ENCODE data around the gene C1orf74.
"Not testable (repeated sequence)": the region's sequence is repeated elsewhere in the genome, so short reads cannot be mapped to it uniquely, and the experiment has no call there.

Gene C1orf74

DNA sequence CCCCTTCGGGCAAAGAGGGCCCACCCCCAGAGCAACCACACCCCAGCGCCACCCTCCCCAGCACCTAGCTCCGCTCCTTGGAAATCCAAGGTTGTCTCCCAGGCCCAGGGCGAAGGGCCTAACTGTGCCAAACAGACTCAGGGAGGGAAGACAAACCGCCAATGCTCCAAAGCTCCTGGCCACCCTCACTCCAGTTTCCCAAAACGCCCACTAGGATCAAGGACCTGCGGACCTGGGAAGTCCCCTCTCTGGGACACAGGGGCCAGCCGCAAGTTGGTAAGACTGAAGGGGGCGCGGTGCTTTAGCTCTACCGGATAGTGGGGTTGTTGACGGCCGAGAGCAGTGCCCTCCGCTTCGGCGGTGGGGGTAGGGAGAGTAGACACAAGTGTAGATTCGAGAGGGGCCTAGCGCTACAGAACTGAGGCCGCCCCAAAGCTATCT is 21.0 kb upstream of the C1orf74 start:
- no peak for DNase-seq

DNA sequence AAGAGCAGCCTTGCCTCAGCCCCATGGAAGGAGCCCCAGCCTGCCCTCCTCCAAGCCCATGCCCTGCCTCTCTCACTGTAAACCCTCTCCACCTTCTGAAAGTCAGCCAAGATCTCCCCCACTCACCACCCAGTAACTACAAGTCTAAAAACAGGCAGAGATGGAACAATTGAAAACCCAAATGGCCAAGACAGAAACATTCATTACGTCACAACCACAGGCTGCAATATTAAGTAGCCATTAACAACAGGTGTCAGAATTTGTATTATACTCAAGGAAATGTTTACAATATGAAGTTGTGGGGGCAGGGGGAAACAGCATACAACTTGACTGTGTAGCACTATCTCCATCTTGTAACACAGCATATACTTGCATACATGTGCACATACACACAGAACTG is 19.2 kb upstream of the C1orf74 start:
- DNase-seq = no peak

DNA sequence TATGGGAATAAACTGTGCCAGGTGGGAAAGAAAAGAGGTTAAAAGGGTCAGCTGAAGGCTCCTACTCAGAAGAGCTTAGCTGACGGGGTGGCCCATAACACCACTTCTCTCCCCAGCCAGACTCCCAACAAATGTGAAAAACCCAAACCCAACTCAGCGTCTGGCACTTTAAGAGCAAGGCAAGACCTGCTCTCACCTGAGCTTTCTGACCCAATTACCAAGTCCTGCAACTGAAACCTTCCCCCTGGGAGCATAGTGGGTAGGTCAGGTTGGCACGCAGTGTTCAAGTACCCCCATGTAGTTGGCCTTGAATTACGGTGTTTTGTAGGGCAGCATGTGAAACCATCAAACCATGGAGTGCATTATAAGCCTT is 18.4 kb upstream of the C1orf74 start:
- DNase-seq = no peak

DNA sequence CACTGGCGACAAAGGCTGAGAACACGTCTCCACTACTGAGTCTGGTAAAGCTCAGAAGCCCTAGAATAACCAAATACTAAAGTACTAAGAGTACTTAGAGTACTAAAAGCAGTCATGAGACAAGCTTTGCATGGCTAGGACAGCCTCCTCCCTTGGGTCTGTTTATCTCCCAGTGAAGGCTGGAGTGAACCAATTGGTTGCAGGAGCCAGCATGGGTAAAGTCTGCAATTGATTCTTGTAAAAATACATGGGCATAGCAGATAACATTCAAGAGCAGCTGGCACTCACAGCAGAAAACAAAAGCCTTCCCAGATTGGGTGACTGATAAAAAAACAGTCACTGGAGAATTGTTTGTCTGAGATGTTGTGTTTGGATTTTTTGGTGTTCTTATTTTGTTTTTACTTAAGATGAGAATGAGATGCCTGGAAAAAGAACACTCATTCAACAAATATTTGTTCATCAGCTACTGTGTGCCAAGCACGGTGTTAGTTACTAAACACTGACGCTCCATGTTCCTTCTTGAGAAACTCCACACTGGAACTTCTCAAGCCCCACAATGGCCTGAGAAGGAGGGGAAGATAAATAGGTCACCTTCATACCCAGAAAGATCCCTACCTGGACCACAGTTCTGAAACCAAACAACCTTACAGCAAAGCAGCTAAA is 17.9 kb upstream of the C1orf74 start:
- DNase-seq = peak; percentile 21

DNA sequence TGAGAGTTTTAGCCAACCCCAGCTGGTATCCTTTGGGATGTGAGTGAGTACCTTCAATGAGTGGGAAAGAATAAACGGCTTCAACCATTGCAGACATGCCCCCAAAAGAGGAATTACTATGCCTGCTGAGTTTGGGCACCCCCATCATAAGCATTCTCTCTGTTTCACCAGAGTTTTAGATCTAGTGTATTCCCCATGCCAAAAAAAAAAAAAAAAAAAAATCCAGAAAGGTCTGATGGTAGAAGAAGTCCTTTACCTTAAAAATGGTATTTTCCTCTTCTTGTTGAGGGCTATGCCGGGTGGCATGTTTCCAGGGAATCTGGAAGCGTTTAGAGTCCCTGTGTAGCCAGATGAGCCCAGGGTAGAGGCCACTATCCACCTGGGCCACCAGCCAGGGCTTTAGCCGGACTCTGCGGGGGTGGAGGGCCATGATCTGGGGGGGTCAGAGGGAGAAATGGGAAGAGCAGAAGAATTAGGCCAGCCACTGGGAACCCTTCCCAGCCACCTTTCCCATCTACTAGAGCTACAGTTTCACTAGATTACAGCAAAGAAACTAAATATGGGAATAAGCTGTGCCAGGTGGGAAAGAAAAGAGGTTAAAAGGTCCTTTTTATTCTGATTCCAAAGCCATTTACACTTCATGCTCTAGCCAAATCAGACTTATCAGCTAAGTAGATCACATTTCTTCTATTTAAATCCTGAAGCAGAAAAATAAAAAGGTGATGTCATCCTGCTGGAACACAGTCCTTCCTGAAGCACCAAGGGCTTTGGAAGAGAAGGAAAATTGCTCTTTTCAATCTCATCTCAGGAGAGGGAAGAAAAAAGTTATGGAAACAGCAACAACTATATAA is 16.9 kb upstream of the C1orf74 start:
- no peak for DNase-seq

GRCh38 chr1:209797978-209798639 is 13.8 kb upstream of the C1orf74 start:
- no peak for DNase-seq

DNA sequence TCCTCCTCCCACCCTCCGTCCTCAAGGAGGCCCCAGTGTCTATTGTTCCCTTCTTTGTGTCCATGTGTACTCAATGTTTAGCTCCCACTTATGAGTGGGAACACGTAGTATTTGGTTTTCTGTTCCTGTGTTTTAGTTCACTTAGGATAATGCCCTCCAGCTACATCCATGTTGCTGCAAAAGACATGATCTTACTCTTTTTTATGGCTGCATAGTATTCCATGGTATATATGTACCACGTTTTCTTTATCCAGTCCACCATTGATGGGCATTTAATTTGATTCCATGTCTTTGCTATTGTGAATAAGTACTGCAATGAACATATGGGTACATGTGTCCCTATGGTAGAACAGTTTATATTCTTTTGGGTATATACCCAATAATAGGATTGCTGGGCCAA is 9.4 kb upstream of the C1orf74 start:
- not testable (repeated sequence) for DNase-seq

DNA sequence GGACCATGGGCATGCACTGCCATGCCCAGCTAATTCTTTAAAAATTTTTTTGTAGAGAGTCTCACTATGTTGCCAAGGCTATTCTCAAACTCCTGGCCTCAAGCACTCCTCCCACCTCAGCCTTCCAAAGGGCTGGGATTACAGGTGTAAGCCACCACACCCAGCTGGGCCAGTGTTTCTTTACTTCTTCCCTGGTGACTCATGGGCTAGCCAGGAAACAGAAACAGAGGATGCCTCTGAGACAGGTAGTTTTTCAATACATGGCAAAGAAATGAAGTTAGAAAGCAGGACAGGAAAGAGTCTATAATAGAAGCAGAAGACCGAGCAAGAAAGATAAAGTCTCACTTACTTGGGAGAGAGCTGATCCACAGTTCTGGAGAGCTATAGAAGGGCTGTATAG is 7.6 kb upstream of the C1orf74 start:
- DNase-seq = no peak

DNA sequence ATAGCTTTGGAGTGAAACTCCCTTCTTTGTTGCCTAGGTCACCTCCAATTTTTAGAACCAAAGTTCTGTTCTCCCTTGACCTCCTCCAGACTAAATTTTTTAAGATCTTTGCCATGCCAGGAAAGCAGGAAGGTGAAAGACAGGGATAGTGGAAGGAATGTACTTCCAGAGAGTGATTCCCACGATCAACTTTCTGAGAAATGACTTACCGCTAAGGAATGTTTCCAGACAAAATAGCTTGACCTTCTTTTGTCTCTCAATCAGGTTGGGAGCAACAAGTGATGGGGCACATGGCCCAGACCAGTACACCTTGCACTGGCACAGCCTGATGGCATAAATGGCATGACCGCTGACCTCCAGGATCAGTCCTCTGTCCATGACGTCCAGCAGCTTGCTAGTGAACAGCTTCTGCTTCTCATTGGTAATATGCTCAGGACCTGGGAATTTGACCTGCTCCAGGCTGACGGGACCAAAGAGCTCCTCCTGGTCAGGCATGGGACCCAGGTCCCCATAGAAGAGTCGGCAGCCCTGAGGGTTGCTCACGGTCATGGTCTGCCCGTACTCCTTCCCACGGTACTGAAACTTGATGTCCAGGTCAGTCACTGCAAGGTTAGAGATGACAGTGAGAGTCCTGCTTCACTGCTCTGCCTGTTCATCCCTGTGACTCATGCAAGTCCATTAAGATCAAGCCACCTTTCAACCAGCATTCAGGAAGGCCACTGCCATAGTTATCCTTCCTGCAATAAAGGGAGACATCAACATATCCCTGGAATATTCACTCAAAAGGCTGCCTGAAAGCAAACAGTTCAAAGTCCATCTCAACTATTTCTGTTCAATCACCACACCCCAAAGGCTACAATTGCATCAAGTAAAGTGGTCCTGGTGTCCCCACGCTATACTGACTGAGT is 6.2 kb upstream of the C1orf74 start:
- DNase-seq = no peak

DNA sequence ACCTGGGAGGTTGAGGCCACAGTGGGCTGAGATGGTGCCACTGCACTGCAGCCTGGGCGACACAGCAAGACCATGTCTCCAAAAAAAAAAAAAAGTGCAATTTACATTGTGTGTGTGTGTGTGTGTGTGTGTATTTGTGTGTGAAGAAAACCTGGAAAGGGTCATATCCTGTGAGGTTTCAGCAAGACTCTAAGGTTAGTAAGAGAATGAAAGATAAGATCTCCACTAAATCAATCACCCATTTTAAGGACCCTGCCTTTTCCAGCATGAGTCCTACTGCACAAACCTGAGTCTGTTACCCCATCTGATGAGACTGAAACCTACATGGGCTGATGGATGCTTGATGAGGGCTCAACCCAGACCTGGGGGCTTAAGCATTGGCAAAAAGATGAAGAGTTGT is 4.9 kb upstream of the C1orf74 start:
- no peak for DNase-seq

DNA sequence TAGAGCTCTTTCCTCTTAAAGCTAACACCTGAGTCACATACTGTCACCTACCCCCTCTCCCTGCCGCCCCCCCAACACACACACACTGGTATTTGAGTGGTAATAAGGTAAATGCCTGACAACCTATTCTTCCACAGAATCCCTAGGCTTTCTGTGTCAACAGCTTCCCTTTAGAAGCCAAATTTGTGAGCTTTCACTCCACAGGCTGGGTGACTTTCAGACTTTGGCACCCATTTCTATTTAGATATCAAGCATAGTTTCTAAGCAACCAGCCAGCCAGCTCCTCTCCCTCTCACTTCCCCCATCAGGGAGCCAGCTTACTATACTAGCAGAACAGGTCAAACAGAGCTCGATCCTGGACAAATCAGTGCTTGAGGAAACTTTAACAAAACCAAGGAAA is 3.2 kb upstream of the C1orf74 start:
- DNase-seq = no peak

GRCh38 chr1:209786146-209786545 is 1.8 kb upstream of the C1orf74 start:
- DNase-seq = no peak

GRCh38 chr1:209785592-209785991 is 1.2 kb upstream of the C1orf74 start:
- DNase-seq = no peak

DNA sequence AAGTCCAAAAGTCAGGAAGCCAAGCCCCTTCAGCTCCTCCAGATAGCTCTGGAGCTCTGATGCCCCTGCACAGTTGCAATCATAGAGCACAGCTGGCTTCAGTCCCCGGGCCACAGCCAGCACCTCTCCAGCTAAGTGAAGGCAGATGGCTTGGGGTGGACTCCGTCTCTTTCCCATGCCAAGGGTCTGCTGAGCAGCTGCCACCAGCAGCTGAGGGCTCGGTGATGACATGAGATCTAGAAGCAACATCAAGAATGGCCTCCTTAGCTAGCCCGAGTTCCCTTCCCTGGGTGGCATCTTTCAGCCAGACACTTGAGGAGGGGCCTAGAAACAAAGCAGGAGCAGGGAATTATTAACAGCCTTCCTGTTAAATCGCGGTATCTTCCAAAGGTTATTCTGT is 973 bp downstream of the C1orf74 start:
- no peak for DNase-seq

- no peak for DNase-seq
These were observed 4.1 kb downstream of the C1orf74 start for GRCh38 chr1:209780268-209780667.

GRCh38 chr1:209778102-209778501 is 6.3 kb downstream of the C1orf74 start:
- DNase-seq = no peak

DNA sequence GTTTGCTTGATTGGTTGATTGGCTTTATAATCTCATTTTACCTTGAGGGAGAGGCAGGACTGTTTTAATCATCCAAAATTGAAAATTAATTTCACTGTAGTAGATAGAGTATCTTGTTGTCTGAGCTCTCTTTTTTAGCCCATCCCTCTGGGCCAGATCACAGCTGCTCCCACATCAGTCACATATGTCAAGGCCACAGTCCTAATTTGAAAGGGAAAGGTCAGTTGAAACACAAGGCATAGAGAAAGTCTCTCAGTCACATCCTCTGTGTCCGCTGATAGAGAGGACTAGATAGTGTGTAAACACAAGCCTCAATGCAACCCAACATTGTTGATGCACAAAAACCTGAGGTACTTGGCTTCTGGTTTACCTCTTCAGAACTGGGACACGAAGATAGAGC is 6.8 kb downstream of the C1orf74 start:
- no peak for DNase-seq

DNA sequence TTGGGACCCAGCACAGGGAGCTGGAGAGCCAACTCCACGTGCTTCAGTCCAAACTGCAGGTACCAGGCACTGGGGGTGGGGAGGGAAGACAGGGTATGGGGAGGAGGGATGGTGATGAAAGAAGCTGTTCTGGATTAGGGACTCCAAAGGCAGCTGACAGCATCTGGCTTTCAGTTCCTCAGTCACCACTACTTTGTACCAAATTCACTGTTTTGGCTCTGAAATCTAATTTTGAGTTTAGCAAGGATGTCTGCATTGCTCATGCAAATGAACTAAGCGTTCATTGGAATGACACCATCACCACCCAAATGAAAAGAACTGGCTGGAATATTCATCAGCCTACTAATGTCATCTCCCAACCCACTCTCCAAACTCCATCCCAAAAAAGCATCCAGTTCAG is 8.7 kb downstream of the C1orf74 start:
- no peak for DNase-seq

DNA sequence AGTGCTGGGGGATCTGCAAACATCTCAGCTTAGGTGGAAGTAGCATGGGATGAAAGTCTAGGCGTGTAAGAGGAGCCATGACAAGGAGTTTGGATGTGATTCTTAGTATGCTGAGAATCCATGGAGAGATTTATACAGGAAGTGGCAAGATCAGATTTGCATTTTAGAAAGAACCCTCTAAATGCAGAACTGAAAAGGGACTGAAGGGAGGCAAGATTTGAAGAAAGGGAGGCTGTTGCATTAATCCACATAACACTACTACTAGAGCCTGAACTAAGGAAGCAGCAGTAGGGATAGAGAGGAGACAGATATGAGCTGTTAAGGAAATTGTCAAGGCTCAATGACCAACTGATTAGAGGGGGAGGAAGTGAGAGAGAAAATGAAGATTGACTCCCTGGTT is 9.8 kb downstream of the C1orf74 start:
- no peak for DNase-seq

- no peak for DNase-seq
These were observed 12.2 kb downstream of the C1orf74 start for GRCh38 chr1:209772126-209772525.

DNA sequence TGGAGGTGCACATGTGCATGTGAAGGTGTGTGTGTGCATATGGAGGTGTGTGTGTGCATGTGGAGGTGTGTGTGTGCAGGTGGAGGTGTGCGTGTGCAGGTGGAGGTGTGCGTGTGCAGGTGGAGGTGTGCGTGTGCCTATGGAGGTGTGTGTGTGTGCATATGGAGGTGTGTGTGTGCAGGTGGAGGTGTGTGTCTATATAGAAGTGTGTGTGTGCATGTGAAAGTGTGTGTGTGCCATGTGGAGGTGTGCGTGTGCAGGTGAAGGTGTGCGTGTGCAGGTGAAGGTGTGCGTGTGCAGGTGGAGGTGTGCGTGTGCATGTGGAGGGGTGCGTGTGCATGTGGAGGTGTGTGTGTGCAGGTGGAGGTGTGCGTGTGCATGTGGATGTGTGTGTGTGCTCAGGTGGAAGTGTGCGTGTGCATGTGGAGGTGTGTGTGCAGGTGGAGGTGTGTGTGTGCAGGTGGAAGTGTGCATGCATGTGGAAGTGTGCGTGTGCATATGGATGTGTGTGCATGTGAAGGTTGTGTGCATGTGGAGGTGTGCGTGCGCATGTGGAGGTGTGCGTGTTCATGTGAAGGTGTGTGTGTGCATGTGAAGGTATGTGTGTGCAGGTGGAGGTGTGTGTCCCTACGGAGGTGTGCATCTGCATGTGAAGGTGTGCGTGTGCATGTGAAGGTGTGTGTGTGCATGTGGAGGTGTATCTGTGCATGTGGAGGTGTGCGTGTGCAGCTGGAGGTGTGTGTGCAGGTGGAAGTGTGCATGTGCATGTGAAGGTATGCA is 13.5 kb downstream of the C1orf74 start:
- no peak for DNase-seq

DNA sequence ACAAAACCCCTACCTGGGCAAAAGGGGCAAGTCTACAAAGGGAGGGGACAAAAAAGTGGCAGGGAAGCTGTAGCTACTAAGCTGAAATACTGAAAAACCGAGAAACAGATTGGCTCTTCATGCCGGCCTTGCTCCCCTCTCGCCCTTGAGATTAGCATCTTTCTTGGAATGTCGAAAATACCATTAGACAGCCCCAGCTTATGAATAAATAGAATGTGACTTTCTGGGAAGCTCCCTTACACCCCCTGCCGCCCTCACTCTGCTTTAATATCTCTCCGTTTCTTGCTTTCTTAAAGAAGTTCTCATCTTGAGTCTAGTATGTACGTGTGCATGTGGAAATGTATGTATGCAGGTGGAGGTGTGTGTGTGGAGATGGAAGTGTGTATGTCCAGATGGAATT is 14.4 kb downstream of the C1orf74 start:
- no peak for DNase-seq

All from NCI-H2171 (cell line).